HG03460 (cell line): Measurements from ENCODE around the gene FBLIM1.

ENCODE experiments used
- ATAC-seq: cut with Tn5 transposase; IDR thresholded peaks from one replicate; pipeline ENCODE4 v1.9.1; 2021; ENCODE audit not compliant: unreplicated experiment

FBLIM1 gene

GRCh38 chr1:15758343-15758931 lies at the start of gene FBLIM1:
Gene FBLIM1, plus strand, starts transcription at chr1:15758795. Its CDS starts 6,189 bp downstream, at chr1:15764984.
- ATAC-seq, result no peak

GRCh38 chr1:15709226-15709625 lies 49.4 kb upstream of the FBLIM1 start:
- no peak for ATAC-seq

- no peak for ATAC-seq
Measured at GRCh38 chr1:15712168-15712567, 46.4 kb upstream of the FBLIM1 start.

GRCh38 chr1:15714406-15715136 lies 44.0 kb upstream of the FBLIM1 start:
- ATAC-seq, result no peak

- no peak for ATAC-seq
Measured at GRCh38 chr1:15717418-15718125, 41.0 kb upstream of the FBLIM1 start.

- ATAC-seq, result no peak
Measured at GRCh38 chr1:15718199-15718601, 40.4 kb upstream of the FBLIM1 start.

- ATAC-seq, result no peak
Measured at GRCh38 chr1:15719381-15720120, 39.0 kb upstream of the FBLIM1 start.

- no peak for ATAC-seq
Measured at GRCh38 chr1:15720861-15721260, 37.7 kb upstream of the FBLIM1 start.

- ATAC-seq, result no peak
Measured at GRCh38 chr1:15722411-15722810, 36.2 kb upstream of the FBLIM1 start.

- ATAC-seq, result no peak
Measured at GRCh38 chr1:15722836-15723532, 35.6 kb upstream of the FBLIM1 start.

- ATAC-seq, result no peak
Measured at GRCh38 chr1:15723631-15724246, 34.9 kb upstream of the FBLIM1 start.

GRCh38 chr1:15724949-15725880 lies 33.4 kb upstream of the FBLIM1 start:
- no peak for ATAC-seq

GRCh38 chr1:15726508-15726907 lies 32.1 kb upstream of the FBLIM1 start:
- no peak for ATAC-seq

GRCh38 chr1:15727021-15727420 lies 31.6 kb upstream of the FBLIM1 start:
- no peak for ATAC-seq

- no peak for ATAC-seq
Measured at GRCh38 chr1:15727424-15727823, 31.2 kb upstream of the FBLIM1 start.

GRCh38 chr1:15727866-15728534 lies 30.6 kb upstream of the FBLIM1 start:
- no peak for ATAC-seq

GRCh38 chr1:15728937-15729657 lies 29.5 kb upstream of the FBLIM1 start:
- ATAC-seq, result no peak

- ATAC-seq, result no peak
Measured at GRCh38 chr1:15730423-15730822, 28.2 kb upstream of the FBLIM1 start.
